SK-N-SH (cell line): ENCODE data around the gene OPN3.

Source experiments
- CTCF ChIP-seq: fragments of 200-600 bp; sonication (generic); IDR thresholded peaks from 2 replicates; pipeline ENCODE4 v1.6.1; 2017; ENCODE audit warnings: antibody characterized with exemption, mild to moderate bottlenecking, moderate library complexity
- POLR2AphosphoS5 ChIP-seq: IDR thresholded peaks from 2 replicates; pipeline ENCODE4 v1.6.1; 2012; ENCODE audit warnings: low read depth, low read length
- RCOR1 ChIP-seq: fragments of 150-350 bp; IDR thresholded peaks from 2 replicates; pipeline ENCODE4 v1.6.1; 2017; ENCODE audit warnings: antibody characterized with exemption, low read length
- TAF1 ChIP-seq: IDR thresholded peaks from 2 replicates; pipeline ENCODE4 v1.6.1; 2012; ENCODE audit warnings: low read depth, mild to moderate bottlenecking, low read length, moderate library complexity, borderline replicate concordance
- TEAD4 ChIP-seq: IDR thresholded peaks from 2 replicates; pipeline ENCODE4 v1.4.0; 2012; ENCODE audit warnings: mild to moderate bottlenecking, borderline replicate concordance; ENCODE audit not compliant: insufficient read depth
- ZBTB33 ChIP-seq: IDR thresholded peaks from 2 replicates; pipeline ENCODE4 v1.4.0; 2012; ENCODE audit warnings: low read depth, borderline replicate concordance

- no peak for TF ChIP-seq POLR2AphosphoS5
- no peak for TF ChIP-seq ZBTB33
- no peak for TF ChIP-seq CTCF
- TF ChIP-seq TEAD4 = no peak
- TF ChIP-seq RCOR1 = no peak
- no peak for TF ChIP-seq TAF1
Observed at GRCh38 chr1:241608379-241609033, 31.7 kb downstream of the OPN3 start.
